NCI-H774 (cell line): ENCODE results near the gene ATG4D.
A peak's percentile ranks its signal among the peaks of the same experiment; 100 is the strongest.

Experiments used
- DNase-seq: peaks from one replicate; lab custom pipeline; 2025; lab: John Stamatoyannopoulos, UW

ATG4D gene

DNA sequence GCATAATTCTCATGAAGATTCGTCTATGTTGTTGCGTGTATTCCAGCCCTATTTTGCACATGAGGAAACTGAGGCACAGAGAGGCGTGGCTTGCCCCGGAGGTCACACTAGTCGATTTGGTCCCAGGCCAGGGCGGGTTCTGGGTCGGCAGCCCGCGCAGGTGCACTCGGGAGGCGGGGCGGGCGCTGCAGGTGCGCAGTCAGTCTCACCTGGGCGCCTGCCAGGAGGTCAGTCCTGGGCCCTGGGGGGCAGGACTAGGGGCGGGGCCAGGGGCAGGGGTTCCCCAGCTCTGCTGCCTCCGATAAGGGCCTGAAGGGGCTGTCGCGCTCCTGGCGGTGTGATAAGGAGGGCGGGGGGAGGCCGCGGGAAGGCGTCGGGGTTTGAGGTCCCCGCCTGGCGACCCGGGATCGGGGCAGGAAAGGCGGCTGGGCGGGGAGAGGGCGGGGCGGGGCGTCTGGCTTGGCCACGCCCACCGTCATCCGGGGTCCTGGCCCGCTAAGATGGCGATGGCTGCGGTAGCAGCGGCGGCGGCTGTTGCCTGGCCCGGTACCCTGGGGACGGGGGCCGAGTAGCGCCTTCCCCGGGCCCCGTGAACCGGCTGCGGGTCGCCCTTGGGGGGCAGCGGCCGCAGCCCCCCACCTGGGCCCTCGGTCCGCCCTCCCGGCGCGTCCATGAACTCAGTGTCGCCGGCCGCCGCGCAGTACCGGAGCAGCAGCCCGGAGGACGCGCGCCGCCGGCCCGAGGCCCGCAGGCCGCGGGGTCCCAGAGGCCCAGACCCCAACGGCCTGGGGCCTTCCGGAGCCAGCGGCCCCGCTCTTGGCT lies at the start of gene ATG4D:
ATG4D (plus strand) TSS at position 485 of the 822 bp plus-strand sequence; CDS start at position 672, 187 bp downstream.
- peak; percentile 85 for DNase-seq

GRCh38 chr19:10497371-10497770 lies 46.3 kb upstream of the ATG4D start:
- DNase-seq = no peak

GRCh38 chr19:10499550-10500246 lies 44.0 kb upstream of the ATG4D start:
- DNase-seq = no peak

- no peak for DNase-seq
These were observed 43.5 kb upstream of the ATG4D start for GRCh38 chr19:10500247-10500592.

- peak; percentile 78 for DNase-seq
These were observed 41.7 kb upstream of the ATG4D start for GRCh38 chr19:10501971-10502523.

DNA sequence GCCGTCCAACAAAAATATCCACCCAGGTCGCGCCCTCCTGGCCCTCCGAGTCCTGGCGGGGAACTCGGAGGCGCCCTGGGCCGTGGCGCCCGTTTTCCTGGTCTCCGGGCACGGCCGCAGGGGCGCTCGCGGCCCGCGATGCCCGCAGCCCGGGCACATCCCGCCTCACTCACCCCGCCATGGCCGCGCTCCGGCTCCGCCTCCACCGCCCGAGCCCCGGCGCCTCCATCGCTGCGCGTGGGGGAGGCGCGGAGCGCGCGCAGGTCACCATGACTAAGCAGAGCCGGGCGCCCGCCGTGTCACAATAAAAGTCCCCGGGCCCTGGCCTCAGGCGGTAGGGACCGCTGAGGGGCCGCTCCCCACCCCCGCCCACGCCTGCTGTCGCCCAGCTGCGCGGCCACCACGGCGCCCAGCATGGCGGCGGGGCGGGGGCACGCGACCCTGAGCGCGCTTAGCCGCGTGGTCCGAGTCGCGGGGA lies 41.1 kb upstream of the ATG4D start:
- peak; percentile 88 for DNase-seq

- DNase-seq = peak; percentile 48
These were observed 40.5 kb upstream of the ATG4D start, which contains the start of gene KEAP1 for GRCh38 chr19:10503002-10503789. KEAP1 (minus strand) TSS chr19:10503356; CDS start chr19:10500033, 3,323 bp downstream.

DNA sequence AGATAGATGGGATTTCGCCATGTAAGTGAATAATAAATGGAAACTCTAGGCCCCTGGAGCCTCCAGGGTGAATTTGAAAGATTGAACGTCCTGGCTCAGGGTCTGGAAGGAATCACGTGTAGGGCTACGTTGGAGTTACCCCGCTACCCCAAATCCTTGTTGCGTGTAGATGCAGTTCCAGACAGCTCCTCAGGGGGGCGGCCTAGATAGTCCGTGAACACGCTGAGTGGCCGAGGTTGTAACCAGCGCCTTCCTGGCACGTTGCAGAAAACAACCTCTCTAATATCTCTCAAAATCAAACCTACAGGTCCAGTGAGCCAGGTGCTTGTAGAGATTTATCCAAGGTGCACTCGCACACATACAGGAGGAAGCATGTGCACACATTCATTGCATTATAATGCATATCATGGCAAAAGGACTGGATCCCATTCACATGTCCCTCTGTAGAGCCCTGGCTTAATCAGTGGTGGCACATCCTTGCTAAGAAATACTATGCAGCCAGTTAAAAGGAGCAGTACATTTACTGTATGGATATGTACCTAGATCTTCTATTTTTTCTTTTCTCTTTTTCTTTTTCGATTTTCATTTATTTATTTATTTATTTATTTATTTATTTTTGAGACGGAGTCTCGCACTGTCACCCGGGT lies 38.0 kb upstream of the ATG4D start:
- peak; percentile 7 for DNase-seq

- DNase-seq = no peak
These were observed 35.7 kb upstream of the ATG4D start for GRCh38 chr19:10508036-10508435.

DNA sequence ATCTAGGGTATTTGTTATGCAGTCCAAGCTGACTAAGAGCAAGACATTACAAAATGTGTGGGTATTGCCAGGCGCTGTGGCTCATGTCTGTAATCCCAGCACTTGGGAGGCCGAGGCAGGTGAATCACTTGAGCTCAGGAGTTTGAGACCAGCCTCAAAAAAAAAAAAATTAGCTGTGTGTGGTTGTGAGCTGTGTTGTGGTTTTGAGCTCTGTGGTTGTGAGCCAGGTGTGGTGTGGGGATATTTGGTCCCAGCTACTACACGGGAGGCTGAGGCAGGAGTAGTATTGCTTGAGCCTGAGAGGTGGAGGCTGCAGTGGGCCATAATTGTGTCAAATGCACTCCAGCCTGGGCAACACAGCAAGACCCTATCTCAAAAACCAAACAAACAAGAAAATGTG lies 35.0 kb upstream of the ATG4D start:
- DNase-seq = no peak

GRCh38 chr19:10510301-10510802 lies 33.4 kb upstream of the ATG4D start:
- DNase-seq = no peak

GRCh38 chr19:10513223-10513622 lies 30.5 kb upstream of the ATG4D start:
- DNase-seq = no peak

GRCh38 chr19:10514211-10515145 lies 29.2 kb upstream of the ATG4D start:
- no peak for DNase-seq

DNA sequence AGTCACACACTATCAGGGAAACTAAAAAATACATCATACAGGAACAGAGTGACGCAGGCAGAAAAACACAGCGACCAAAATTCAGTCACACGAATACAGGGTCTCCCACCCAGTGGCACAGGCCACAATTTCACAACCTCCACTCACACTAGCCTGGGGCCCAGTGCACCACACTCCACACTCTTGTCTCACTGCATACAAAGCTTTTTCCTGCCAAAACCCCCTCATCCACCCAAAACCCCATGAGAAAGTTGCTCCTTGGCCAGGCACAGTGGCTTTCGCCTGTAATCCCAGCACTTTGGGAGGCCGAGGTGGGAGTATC lies 27.7 kb upstream of the ATG4D start:
- DNase-seq = no peak

GRCh38 chr19:10516671-10517286 lies 26.9 kb upstream of the ATG4D start:
- DNase-seq = no peak

- no peak for DNase-seq
These were observed 26.3 kb upstream of the ATG4D start, which contains the start of gene S1PR5 for GRCh38 chr19:10517361-10517759. S1PR5 (minus strand) TSS chr19:10517447; CDS start chr19:10515011, 2,436 bp downstream.

DNA sequence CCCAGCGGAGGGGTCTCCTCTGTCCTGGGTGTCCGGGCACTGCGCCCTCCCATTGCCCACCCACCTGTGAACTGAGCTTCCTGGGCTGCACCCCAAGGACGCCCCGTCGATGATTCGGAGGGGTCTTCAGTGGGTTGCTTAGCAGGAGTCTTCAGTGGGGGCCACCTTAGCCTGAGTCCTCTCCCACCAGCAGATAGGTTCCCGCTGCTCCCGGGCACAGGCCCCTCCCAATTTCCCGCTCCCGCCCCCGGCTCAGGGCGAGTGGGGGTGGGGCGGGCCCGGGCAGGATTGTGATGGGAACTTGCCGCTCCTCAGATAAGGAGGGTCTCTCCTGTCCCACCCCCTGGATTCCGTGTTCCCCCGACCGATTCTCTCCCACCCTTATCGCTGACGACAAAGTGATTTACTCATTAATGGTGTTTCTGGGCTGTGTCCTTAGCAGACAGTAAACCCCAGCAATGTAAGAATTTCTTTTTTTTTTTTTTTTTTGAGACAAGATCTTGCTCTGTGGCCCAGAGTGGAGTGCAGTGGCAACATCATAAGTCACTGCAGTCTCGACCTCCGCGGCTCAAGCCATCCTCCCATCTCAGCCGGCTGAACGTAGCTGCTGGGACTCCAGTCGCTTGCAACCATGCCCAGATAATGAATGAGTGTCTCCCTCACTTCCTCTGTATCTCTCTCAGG lies 25.8 kb upstream of the ATG4D start:
- no peak for DNase-seq

GRCh38 chr19:10518444-10519361 lies 25.0 kb upstream of the ATG4D start:
- DNase-seq = no peak
